HEK293T (cell line): ENCODE measurements around the gene CCDC97.

Experiments used
- FOXM1 ChIP-seq: fragments of 450-650 bp; IDR thresholded peaks from 2 replicates; pipeline ENCODE4 v1.6.1; 2017; ENCODE audit warnings: mild to moderate bottlenecking, borderline replicate concordance
- LEF1 ChIP-seq: fragments of 450-650 bp; IDR thresholded peaks from 2 replicates; pipeline ENCODE4 v1.6.1; 2017; ENCODE audit warnings: mild to moderate bottlenecking, borderline replicate concordance
- PKNOX1 ChIP-seq: fragments of 450-650 bp; IDR thresholded peaks from 2 replicates; pipeline ENCODE4 v1.6.1; 2016
- SP1 ChIP-seq: fragments of 450-650 bp; IDR thresholded peaks from 2 replicates; pipeline ENCODE4 v1.6.1; 2017
- SUZ12 ChIP-seq: fragments of 450-650 bp; IDR thresholded peaks from 2 replicates; pipeline ENCODE4 v1.6.1; 2016; ENCODE audit warnings: mild to moderate bottlenecking
- ZNF384 ChIP-seq: fragments of 450-650 bp; IDR thresholded peaks from 2 replicates; pipeline ENCODE4 v1.6.1; 2016

GRCh38 chr19:41352279-41352608 lies 42.3 kb downstream of the CCDC97 start:
- TF ChIP-seq LEF1 (no peak), ZNF384 (no peak), FOXM1 (no peak), SUZ12 (no peak), PKNOX1 (no peak), SP1 (no peak)
